CD4-positive, alpha-beta T cell treated with Interleukin-12 subunit alpha and Interleukin-12 subunit beta, for 1 hour (primary cell): Measurements from ENCODE around the gene WDFY3.

ENCODE experiments used
- DNase-seq: peaks from one replicate; pipeline ENCODE4 v3.0.0-alpha.2; 2020

Gene WDFY3

DNA sequence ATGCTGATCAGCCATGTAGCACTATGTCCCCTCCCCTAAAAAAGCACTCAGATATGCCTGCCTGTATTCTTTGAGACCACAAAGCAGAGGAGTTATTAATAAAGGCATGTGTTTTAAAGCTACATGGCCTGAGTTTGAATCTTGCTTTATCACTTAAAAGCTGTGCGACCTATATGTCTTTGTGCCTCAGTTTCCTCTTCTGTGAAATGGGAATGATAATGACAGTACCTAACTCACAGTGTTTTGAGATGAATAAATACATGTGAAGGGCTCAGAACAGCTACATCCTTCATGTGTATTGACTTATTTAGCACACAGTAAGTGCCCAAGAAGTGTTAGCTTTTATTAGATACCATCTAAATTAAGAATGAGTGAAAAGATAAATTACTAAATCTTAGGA lies 180.0 kb downstream of the WDFY3 start:
- DNase-seq = no peak

DNA sequence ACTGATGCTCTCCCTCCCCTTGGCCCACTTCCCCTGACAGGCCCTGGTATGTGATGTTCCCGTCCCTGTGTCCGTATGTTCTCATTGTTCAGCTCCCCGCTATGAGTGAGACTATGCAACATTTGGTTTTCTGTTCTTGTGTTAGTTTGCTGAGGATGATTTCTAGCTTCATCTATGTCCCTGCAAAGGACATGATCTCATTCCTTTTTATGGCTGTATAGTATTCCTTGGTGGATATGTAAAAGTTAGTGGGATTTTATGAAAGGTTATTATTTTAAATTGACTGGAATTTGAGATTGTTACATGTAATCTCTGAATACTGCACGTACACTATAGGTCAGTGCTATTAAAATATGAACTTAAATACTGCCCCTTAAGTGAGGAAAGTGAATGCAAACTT lies 184.0 kb downstream of the WDFY3 start:
- DNase-seq = no peak

DNA sequence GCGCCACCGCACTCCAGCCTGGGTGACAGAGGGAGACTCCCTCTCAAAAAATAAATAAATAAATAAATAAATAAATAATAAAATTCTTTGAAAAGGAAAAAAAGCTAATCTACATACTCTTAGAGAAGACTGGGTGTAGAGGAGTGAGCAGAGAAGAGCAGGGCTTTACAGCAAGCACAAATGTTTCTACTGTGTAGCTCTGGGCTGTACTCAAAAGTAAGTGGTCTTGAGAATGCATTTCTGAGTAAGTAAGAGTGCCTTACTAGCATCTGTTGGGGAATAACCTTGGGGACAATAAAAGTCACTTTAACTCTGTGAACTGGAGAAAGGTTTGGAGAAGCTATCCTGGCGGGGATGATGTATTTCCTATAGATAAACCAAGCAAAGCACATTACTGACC lies 185.8 kb downstream of the WDFY3 start:
- no peak for DNase-seq

DNA sequence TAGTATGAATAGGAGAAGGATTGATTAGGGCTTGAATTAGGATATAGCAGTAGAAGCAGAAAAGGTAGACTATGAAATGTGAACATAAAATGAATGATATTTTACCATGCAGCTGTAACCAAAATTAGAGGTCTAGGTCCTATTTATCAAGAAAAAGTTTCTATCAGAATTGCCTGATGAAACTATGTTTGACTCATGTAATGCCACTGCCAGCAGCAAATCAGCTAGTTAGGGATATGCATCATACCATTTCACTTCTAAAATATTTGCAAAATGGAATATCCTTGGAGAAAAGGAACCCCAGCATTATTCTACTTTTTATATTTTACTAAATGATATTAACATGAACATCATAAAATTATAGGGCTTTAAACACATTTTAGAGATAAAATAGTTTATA lies 188.4 kb downstream of the WDFY3 start:
- no peak for DNase-seq

DNA sequence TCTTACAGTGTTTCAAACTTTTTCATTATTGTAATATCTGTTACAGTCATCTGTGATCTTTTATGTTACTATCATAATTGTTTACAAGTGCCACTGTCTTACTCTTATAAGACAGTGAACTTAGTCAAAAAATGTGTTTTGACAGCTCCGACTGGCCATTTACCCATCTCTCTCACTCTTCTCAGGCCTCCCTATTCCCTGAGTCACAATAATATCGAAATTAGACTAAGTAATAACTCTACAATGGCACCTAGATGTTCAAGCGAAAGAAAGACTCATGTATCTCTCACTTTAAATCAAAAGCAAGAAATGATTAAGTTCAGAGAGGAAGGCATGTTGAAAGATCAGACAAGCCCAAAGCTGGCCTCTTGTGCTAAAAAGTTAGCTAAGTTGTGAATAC lies 199.3 kb downstream of the WDFY3 start:
- no peak for DNase-seq

DNA sequence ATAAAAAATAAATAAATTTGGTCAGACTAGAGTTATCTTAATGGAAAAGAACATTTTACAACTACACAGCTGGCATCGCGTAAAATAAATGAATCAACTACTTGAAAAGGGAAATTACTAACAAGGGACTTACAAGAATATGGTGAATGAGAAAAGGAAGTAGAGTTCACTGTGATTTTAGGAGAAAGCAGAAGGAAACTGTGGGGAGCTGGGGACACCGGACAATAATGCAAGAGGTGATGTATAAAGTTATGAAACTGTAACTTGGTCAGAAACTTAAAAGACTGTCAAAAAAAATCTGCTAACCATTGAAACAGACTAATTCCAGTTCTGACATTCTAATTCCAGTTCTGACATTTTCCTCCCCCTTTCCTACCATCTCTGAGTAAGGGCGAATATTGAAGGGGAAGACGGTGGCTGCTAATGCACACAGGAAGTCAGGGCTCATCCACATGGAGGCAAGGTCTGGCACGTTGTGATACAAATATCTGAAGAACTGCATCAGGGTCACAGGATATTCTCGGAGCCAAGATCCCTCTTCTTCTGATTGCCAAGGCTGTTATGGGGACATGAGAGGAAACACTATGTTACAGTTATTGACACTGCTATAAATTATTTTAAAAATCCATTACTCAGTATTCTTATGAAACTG lies 213.0 kb downstream of the WDFY3 start:
- DNase-seq = no peak

DNA sequence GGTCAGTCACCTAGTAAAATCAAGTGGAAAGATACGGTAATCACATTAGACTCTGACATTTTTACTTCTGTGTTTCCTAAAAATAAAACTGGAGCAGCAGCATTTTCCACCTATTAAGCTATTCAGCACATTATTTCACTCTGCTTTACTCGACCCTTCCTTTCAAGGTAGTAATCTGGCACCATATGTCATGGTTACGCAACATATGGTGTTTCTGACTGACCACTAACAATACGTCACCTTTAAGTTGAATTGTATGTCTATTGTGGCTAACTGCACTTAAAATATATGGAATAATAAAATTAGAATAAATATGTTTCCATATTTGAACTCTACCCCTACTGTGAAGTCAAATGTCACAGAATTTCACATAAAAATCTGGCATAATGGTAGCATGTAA lies 214.8 kb downstream of the WDFY3 start:
- no peak for DNase-seq

DNA sequence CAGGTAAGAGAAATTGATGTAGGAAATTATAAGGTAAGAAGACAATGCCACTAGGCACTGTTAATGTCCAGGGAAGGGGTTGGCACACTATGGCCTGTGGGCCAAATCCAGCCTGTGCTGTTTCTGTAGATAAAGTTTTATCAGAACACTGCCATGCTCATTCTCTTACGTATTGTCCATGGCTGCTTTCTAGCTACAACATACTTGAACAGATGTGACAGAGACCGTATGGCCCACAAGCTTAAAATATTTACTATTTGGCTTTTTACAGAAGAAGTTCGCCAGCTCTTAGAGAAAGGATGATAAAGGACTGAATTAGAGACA lies 215.6 kb downstream of the WDFY3 start:
- no peak for DNase-seq

DNA sequence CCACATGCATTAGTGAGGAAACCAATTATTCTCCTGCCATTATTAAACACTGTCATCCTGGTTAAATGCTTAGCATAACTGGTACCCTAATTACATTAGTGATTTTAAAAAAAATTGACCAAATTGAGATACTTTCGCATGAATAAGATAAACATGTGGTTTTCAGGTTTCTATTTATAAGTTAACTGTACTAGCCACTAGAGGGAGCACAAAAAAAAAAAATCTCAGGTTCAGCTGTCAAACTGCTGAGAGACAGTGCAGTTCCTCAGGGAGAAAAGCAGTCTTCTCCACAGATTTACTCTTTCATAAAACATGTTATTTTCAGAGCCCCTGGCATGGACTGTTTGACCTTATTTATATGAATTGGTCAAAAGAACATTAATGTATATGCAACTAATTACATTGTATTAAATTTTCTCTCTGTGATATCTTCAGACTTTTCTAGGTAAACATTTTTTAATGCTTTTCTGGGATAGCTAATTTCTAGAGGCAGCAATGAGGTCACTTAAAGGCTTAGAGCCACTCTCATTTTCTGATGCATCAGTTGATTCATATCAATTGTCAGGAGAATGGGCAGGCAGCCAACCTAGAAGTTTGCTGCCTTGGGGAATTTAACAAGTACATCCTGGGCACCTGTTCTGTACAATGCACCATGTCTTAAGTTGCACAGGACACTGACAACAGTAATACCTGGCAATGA lies 216.1 kb downstream of the WDFY3 start:
- no peak for DNase-seq

DNA sequence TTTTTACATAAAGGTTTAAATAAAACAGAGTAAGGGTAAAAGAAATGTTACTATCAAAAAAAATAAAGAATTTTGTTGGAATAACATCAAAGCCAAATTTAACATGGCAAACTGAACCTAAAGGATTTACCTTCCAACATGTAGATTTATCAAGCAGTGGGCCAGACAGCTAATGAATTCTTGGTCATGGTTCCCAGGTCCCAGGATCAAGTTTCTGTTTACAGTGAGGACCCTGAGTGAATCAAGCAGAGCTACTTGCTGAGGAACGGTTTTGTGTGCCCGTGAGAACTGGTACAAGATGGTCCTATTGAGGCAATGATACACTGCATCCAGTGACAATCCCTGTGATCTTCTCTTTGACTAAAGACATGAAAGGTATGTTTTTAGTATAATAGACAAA lies 226.4 kb downstream of the WDFY3 start:
- DNase-seq = no peak

DNA sequence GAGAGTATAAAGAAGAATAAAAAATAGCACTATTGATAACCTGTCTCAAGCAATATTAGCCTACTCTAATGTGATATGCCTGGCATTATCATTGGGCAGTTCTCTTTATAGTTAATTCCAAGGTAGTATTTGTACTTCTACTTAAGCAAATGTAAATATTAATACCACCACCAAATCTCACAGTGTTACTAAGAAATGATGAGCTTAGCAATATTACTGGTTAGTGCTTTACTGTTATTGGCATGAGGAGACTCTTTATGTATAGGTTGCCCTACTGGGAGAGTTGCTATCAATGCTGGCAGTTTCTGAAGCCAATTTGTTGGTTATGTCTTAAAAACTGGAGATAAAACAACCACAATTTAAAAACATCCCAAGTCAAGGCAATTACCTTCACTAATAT lies 227.9 kb downstream of the WDFY3 start:
- DNase-seq = no peak

DNA sequence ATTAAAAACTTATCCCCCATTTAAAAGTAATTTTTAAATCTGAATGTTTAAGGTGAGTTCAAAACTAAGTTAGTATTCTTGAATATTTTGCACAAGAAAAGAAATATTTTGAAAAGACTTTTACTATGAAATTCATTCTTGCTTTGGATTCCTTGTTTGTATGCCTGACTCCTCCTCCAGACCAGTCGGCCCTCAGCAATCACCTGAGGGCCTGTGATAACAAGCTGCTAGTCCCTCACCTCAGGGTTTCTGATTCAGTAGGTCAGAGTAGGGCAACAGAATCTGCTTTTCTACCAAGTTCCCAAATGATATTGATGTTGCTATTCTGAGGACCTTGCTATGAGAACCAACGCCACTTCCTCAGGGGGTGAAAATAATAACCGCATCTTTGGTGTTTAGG lies 228.8 kb downstream of the WDFY3 start:
- no peak for DNase-seq

DNA sequence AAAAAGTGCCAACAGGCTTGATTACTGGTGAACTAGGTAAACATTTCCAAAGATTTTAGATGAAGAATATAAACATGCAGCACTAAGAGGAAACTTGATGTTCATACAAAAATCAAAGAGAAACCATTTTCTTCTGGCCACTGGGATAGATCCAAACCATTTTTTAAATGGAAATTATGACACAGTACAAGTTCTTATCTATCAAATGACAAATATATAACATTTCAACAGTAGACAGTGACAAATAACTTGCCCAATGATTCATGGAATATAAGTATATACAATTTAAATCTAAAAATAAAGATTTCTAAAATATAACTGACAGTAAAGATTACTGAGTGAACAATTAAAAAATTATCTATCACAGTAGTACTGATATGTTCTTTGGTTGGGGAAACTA lies 232.5 kb downstream of the WDFY3 start:
- no peak for DNase-seq

DNA sequence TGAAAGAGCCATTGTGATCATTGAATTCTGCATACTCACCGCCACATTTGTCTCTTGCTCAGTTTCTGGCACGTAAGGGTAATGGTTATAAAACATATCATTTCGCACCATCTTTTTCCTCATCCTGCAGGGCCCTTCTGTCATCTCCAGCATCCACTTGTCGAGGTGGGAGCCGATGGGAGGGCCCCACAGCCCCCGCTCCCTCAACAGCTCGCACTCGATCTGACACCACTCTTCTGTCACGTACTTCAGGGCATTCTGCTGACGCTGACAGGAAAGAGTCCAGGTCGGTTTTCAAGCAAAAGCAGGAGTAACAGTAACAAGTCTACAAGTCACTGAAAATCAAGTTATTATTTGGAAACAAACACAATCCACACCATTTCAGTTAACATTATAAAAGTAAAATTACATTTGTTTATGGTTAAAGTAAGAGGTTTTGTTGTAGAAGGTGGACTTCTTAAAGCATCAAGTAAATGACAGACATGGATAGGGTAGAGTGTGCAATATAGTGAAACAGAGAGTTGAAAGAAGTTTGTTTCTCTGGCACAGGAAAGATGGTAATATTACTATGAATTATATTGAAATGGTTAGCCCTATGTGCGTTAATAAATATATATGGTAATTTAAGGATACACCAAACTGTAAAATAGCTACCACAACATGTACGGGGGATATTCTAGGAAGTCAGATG lies 233.0 kb downstream of the WDFY3 start:
- DNase-seq = no peak

DNA sequence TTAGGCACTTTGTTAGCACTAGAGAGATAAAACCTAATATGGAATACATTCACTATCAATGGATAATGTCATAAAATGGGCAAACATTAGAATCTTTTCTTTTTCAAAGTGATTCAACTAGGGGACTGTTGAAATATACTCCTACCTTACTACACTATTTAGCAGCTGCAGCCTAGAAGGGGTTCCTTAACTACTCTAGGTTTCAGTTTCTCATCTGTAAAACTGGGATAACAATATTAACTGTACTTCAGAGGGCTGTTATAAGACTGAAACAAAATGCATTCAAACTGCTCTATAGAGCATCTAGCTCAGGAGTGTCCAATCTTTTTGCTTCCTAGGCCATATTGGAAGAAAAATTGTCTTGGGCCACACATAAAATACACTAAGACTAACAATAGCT lies 236.1 kb downstream of the WDFY3 start:
- no peak for DNase-seq

DNA sequence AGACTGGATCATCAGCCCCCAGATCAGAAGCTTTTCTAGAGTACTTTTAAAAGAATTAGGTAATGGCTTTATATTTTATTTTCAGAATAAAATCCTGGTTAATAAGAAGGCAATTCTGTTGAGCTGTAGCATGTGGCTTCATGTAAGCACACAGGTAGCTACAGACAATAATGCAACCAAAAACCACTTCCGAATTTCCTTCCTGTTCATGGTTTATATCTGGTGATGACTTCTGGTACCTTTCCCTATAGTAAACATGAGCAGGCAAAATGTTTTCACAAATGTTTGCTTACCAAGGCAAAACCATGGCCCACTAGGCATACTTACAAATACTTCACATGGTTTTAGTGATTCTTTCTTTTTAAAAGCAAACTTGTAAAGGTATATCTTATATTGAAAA lies 239.0 kb downstream of the WDFY3 start:
- no peak for DNase-seq

DNA sequence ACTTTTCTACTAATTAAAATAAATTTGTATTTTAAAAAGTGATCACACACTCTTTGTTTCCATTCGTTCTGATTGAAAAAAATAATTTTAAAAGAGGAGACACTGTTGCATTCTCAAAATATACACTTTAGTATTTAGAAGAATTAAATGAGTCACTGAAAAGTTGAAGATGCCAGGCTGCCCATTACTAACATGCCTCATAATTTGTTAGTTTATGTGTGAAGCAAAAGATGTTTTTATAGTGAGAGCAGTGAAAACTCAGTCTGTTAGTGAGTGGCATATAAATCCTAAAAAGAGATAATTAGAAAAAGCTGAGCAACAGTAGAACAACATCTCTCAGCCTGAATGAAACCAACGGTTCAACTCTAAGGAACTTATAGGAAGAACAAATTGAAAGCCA lies 240.1 kb downstream of the WDFY3 start:
- DNase-seq = no peak

DNA sequence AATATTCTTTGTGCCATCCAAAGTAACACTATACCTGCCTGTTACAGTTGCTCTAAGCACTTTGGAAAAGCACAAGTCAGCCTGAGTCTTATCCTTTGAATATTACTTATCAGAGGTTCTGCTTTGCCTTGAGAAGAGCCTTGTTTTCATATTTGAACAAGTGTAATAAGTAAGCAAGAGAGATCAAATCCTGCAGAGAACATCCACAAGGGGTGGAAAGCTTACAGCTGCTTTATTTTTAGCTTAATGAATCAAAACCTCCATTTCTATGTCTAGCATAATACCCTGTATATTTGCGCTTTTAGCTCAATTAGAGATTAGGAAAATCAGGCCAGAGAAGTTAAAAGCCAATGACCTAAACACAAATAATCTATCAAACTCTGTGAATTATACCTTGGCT lies 243.8 kb downstream of the WDFY3 start:
- no peak for DNase-seq

DNA sequence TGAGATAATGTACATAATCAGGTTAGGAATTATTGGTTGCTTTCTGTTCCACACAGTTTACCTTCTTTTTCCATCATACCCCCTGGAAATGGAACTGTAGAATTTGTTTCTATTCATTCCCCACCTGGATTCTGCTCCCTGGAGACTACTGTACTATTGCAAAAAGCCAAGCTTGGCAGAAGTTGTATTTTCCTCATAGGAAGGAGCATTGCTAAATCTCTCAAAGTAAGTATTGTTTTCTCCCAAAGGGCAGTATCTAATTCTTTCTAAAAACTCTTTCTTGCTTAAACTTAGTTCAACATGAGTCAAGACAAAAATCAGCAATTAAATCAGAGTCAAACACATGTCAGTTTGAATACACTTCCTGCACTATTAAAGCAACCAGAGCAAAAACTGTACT lies 247.4 kb downstream of the WDFY3 start:
- no peak for DNase-seq

DNA sequence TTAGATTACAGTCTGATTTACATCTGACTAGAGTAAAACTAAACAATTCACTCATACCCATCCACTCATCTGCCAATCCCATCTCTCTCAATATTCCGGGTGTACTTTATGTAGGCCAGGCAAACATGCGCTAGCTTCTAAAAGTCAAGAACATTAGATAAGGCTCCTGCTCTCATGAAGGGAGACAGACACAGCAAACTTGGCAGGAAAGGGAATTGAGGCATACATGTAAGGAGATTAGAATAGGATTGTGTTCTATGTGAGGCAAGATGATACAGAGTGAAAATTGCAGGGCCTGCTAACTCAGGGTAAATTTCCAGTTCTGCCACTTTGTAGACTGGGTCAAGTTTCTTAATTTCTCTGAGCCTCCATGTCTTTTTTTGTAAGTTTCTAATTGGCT lies 247.8 kb downstream of the WDFY3 start:
- DNase-seq = no peak

DNA sequence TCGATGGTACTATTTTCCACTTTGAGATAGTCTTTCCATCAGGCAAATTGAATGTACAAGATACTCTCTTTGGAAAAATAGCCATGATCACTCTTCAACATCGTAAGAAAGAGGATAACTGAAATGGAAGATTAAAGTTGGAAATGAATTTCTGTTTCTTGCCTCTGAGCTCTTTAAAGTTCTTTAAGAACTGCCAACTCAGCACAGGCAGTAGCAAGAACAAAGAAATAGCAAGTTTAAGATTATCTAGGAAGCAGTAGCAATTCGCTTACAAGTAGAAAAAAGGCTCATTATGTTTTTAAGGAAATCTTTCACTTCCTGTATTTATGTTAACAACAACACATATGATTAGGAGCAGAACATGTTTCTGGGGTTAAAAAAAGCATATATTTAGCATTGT lies 255.9 kb downstream of the WDFY3 start:
- no peak for DNase-seq

DNA sequence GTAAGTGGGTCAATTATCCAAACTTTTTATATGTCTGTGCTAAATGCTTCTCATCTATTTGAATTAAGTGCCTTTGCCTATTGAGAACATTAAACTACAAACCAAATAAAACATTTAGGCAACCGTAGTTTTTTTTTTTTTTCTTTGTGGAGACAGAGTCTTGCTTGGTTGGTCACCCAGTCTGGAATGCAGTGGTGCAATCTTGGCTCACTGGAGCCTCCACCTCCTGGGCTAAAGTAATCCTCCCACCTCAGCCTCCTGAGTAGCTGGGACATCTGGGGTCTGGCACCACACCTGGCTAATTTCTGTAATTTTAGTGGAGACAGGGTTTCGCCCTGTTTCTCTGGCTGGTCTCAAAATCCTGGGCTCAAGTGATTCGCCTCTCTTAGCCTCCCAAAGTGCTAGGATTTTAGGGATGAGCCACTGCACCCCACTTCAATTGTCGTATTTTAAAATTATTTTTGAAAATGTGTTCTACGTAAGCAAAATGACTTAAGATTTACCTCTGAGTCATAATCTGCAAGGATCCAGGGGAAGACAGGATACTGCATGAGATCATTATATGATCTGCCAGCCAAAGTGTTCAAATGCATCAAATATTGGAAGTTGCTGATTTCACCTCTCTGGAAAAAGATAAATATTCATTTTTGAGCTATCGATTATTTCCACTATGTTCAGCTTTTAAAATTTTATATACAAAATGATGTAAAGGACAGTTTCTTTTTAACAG lies 257.9 kb downstream of the WDFY3 start:
- no peak for DNase-seq

DNA sequence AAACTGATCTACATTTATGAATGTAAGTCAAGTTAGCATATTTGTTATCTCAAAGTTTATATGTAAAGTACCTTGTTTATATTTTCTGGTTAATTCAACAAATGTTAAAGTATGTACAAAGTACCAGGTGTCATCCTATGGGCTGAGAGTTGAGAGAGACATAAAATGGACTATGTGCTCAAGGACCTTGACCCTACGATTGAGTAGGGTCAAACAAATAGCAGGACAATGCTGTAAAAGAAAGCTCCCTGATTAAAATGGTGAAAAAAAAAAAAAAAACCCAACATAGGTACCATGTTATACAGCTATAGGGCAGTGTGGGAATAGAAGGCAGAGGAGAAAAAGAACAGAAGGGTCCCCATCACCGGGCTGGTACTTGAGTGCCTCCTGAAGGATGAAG lies 260.2 kb downstream of the WDFY3 start:
- no peak for DNase-seq
